Measurements from ENCODE around the gene STK39. TPM values are rescaled to one million over a fixed set of nuclear protein-coding genes. Genes with fewer than 3 reads are reported as not detected.
A peak's percentile ranks its signal among the peaks of the same experiment; 100 is the strongest.

Gene STK39
- total RNA-seq, 2 experiments from 2014 or later, result 28.2 to 31.4 TPM

GRCh38 chr2:168194784-168195522 is 52.4 kb downstream of the STK39 start:
- DNase-seq, result peak; percentile 35
- Mint-ChIP-seq H3K9me3 (no peaks in the 10 kb centered on the region), H3K4me1 (peaks cover 61% of the 10 kb centered on the region), H3K4me3 (peak overlapping the region; percentile 61), H3K36me3 (ENCODE audit: low read depth) (peaks cover 15% of the 10 kb centered on the region), H3K27ac (peak overlapping the region; percentile 91), H3K27me3 (no peaks in the 10 kb centered on the region)
- POLR2A ChIA-PET, result interaction anchor here (0.8 kb wide), 1 partner anchor 50 kb away, joined by 5 read pairs; no protein-coding TSS in a partner anchor
- CTCF ChIA-PET, result interaction anchor here (0.9 to 2.2 kb wide), 5 partner anchors 9 to 27 kb away, joined by 4 to 8 read pairs (median 4); no protein-coding TSS in a partner anchor

- Mint-ChIP-seq H3K4me3 (peak overlapping the region; percentile 37), H3K36me3 (ENCODE audit: low read depth) (peaks cover 15% of the 10 kb centered on the region), H3K4me1 (peaks cover 59% of the 10 kb centered on the region), H3K9me3 (no peaks in the 10 kb centered on the region), H3K27me3 (no peaks in the 10 kb centered on the region), H3K27ac (peak overlapping the region; percentile 70)
- ChIA-PET CTCF (interaction anchor here (1.5 to 2.1 kb wide), 2 partner anchors 9 to 13 kb away, joined by 3 to 4 read pairs; no protein-coding TSS in a partner anchor), POLR2A (no interaction called here)
- peak; percentile 56 for DNase-seq
Observed at GRCh38 chr2:168192839-168193616, 54.4 kb downstream of the STK39 start.

DNA sequence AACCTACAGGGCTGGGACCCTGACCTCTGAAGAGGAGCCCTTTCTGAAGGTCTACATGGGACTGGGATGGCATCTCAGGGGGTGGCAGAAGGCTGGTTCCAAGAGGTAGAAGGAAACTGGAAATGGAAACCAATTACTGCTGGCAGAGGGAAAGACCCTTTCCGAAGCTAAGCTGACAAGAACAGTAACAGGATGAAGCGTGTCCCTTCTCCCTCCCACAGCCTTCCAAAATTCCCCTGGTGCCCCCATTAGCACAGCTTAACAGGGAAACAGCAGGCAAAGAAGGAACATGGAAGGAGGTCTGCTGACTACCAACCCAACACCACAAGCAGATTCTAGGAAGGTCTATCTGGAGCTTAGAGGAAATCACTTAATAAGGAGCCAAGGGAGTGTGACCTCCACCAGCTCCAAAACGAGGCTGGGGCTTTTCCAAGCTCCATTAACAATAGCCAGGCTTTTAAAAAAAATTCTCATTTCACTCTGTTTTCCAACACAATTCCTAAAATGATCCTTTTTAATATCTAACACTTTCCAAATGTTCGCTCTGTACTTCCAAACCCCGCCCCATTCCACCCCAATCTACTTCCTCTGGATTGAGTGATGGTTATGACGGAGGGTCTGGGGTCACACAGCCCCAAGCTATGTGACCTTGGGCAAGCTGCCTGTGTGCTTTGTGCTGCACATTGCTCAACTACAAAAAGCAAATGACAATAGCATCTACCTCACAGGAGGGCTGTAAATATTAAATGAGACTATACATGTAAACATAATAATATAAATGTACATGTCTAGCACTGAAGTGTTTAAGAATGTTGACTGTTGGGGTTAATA is 55.2 kb downstream of the STK39 start:
- CTCF ChIA-PET, result interaction anchor here (0.6 to 2.1 kb wide), 5 partner anchors 8 to 17 kb away, joined by 3 to 4 read pairs (median 3); no protein-coding TSS in a partner anchor

GRCh38 chr2:168190590-168191336 is 56.6 kb downstream of the STK39 start:
- ChIA-PET CTCF (interaction anchor here (2.1 kb wide), 1 partner anchor 11 kb away, joined by 4 read pairs; no protein-coding TSS in a partner anchor), POLR2A (no interaction called here)
- H3K27me3 Mint-ChIP-seq, result no peaks in the 10 kb centered on the region
- H3K36me3 Mint-ChIP-seq (ENCODE audit: low read depth), result peaks cover 7% of the 10 kb centered on the region
- no peak overlapping the region for H3K4me3 Mint-ChIP-seq
- peaks cover 53% of the 10 kb centered on the region for H3K4me1 Mint-ChIP-seq
- no peak for DNase-seq
- H3K27ac Mint-ChIP-seq, result no peak overlapping the region
- H3K9me3 Mint-ChIP-seq, result no peaks in the 10 kb centered on the region

More for the DNA sequence above, 55.2 kb downstream of the STK39 start:
- H3K36me3 Mint-ChIP-seq (ENCODE audit: low read depth), result peaks cover 13% of the 10 kb centered on the region
- no peaks in the 10 kb centered on the region for H3K9me3 Mint-ChIP-seq
- H3K4me3 Mint-ChIP-seq, result no peak overlapping the region
- POLR2A ChIA-PET, result no interaction called here
- no peak for DNase-seq
- H3K27me3 Mint-ChIP-seq, result no peaks in the 10 kb centered on the region
- H3K4me1 Mint-ChIP-seq, result peaks cover 59% of the 10 kb centered on the region
- no peak overlapping the region for H3K27ac Mint-ChIP-seq

DNA sequence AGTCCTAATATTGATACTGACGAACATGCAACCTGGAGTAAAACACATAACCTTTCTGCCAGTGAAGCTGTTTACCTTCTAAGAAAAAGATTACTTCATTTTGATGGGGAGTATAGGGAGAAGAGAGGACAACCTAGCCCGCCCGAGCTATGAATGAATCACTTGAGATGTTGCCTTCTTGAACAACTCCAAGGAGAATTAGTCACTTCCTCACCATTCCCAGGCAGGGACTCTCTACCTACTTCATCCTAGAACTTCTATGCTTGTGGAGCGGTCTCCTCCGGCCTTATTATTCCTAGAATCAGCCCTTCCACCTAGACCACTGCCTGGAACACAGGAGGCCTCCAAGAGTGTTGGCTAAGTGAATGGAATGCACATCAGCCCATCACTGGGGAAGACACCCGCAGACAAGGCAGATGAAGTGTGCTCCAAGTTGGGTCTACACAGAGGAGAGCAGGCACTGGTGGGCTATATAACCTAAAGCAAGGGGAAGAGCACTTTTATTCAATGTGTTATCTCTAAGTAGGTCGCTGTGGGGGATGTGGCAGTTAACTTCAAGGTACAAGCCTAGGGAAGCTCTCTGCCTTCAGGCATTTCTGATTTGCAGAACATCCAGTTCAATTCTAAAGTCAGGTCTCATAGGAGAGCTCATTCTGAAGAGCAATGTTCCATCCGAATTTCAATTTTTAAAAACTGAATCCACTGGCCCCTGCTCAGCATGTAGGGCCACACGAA is 57.4 kb downstream of the STK39 start:
- Mint-ChIP-seq H3K4me1 (peaks cover 52% of the 10 kb centered on the region), H3K9me3 (no peaks in the 10 kb centered on the region), H3K4me3 (no peak overlapping the region), H3K27me3 (no peaks in the 10 kb centered on the region), H3K27ac (no peak overlapping the region), H3K36me3 (ENCODE audit: low read depth) (peaks cover 4% of the 10 kb centered on the region)
- CTCF ChIA-PET, result interaction anchor here (0.7 kb wide), 1 partner anchor 121 kb away, joined by 3 read pairs; no protein-coding TSS in a partner anchor
- DNase-seq, result no peak
- POLR2A ChIA-PET, result no interaction called here

GRCh38 chr2:168188002-168188401 is 59.4 kb downstream of the STK39 start:
- no peak for DNase-seq
- Mint-ChIP-seq H3K36me3 (ENCODE audit: low read depth) (peaks cover 4% of the 10 kb centered on the region), H3K4me3 (no peak overlapping the region), H3K27ac (no peak overlapping the region), H3K4me1 (peaks cover 44% of the 10 kb centered on the region), H3K9me3 (no peaks in the 10 kb centered on the region), H3K27me3 (no peaks in the 10 kb centered on the region)
- CTCF ChIA-PET, result no interaction called here
- POLR2A ChIA-PET, result no interaction called here

- DNase-seq, result no peak
- Mint-ChIP-seq H3K27ac (no peak overlapping the region), H3K9me3 (no peaks in the 10 kb centered on the region), H3K27me3 (no peaks in the 10 kb centered on the region), H3K36me3 (ENCODE audit: low read depth) (peaks cover 7% of the 10 kb centered on the region), H3K4me3 (no peak overlapping the region), H3K4me1 (peaks cover 45% of the 10 kb centered on the region)
- CTCF ChIA-PET, result interaction anchor here (1.4 kb wide), 1 partner anchor 10 kb away, joined by 4 read pairs; no protein-coding TSS in a partner anchor
- POLR2A ChIA-PET, result no interaction called here
Observed at GRCh38 chr2:168186452-168186851, 60.9 kb downstream of the STK39 start.

DNA sequence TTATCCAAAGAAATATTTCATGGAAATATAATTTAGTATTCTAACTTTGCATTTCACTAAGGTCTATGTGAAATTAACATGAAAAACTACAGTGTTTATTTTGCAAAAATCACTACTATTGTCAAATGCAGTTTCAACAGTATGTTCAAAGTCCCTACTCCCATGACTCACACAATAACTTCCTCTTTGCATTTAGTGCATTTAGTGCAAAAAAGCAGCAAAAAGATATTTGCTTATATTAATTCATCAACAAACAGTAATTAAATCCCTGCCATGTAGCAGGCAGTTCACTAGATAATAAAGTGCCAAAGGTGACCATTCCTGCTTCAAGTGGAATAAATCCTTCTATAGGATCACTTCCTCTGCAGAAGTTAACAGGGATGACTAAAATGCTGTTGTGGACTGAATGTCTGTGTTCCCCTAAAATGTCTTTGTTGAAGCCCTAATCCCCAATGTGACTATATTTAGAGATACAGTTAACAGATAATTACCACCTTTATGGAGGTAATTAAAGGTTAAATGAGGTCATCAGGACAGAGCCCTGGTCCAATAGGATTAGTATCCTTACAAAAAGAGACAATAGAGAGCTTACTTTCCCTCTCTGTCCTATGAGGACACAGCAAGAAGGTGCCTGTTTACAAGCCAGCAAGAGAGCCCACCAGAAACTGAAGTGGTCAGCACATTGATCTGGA is 61.7 kb downstream of the STK39 start:
- H3K4me1 Mint-ChIP-seq, result peaks cover 46% of the 10 kb centered on the region
- no peak for DNase-seq
- H3K27me3 Mint-ChIP-seq, result no peaks in the 10 kb centered on the region
- peaks cover 14% of the 10 kb centered on the region for H3K36me3 Mint-ChIP-seq (ENCODE audit: low read depth)
- ChIA-PET CTCF (interaction anchor here (1.4 kb wide), 1 partner anchor 10 kb away, joined by 4 read pairs; no protein-coding TSS in a partner anchor), POLR2A (no interaction called here)
- no peak overlapping the region for H3K4me3 Mint-ChIP-seq
- H3K27ac Mint-ChIP-seq, result no peak overlapping the region
- H3K9me3 Mint-ChIP-seq, result no peaks in the 10 kb centered on the region

DNA sequence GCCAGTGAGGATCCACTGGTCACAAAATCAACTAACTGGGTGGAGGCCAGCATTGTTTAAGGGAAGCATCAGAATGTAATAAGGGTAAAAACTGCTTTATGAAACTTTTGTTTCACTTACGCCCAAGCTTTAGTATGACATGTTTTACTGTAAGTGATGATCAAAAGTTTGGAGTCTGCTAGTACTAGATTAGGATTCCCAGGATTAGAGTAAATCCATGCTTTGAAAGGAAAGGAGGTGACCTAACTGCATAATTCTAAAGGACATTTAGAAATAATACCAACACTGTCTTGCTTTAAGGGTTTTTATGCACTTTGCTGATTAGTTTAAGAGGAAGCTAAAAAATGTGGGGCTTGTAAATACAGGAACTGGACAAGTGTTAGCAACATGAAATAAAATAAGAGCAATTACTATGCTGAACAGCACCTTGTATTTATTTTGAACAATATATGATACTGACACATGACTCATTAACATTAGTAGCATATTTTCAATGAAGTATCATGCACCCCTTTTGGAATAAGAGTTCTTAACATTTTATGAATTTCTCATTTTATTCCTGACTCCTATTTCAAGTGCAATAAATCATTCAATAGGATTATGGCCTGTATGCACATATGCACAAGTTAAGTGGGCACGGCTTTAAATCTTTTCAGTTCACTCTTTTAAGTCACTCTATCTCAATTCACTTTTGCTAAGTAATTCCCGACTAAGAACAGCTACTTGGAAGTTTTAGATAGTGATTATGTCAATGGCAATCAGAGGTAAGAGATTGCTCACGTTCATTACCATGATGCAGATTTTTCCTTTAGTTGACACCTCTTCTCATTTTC is 62.5 kb downstream of the STK39 start:
- ChIA-PET CTCF (interaction anchor here (1.5 kb wide), 1 partner anchor 10 kb away, joined by 4 read pairs; no protein-coding TSS in a partner anchor), POLR2A (no interaction called here)
- Mint-ChIP-seq H3K27ac (no peak overlapping the region), H3K4me3 (no peak overlapping the region), H3K9me3 (no peaks in the 10 kb centered on the region), H3K27me3 (no peaks in the 10 kb centered on the region), H3K36me3 (ENCODE audit: low read depth) (peaks cover 16% of the 10 kb centered on the region), H3K4me1 (peaks cover 43% of the 10 kb centered on the region)
- DNase-seq, result no peak

GRCh38 chr2:168183308-168183997 is 63.9 kb downstream of the STK39 start:
- no peak overlapping the region for H3K27ac Mint-ChIP-seq

More at GRCh38 chr2:168183308-168183997, 63.9 kb downstream of the STK39 start:
- no peak for DNase-seq
- ChIA-PET POLR2A (no interaction called here), CTCF (interaction anchor here (0.6 to 1.5 kb wide), 3 partner anchors 8 to 758 kb away, joined by 3 to 4 read pairs (median 3); no protein-coding TSS in a partner anchor)
- Mint-ChIP-seq H3K27me3 (no peaks in the 10 kb centered on the region), H3K36me3 (ENCODE audit: low read depth) (peaks cover 24% of the 10 kb centered on the region), H3K4me1 (peaks cover 48% of the 10 kb centered on the region), H3K4me3 (no peak overlapping the region), H3K9me3 (no peaks in the 10 kb centered on the region)
